ENCODE results near the gene PRDM12.

The PRDM12 gene

DNA sequence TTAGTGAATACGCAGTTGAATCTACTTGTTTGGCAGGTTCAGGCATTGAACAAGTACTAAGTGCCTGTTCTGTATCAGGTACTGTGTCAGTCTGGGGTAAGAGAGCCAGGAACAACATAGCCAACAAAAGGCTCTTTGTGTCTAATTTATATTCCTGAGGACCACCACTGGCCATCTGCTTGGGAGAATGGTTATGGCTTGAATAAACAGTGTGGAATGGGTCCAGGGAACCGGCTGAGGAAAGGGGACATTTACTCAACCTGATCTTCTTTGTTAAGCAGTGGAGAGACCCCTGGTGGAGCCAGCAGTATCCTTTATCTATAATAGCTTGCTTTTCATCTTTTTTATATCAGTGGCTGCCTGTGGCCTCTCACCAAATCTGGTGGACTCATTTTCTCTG is 67.7 kb downstream of the PRDM12 start:
- DNase-seq = no peak
